ENCODE measurements around the gene NAV3. TPM values are rescaled to one million over a fixed set of nuclear protein-coding genes. Genes with fewer than 3 reads are reported as not detected.
A peak's percentile ranks its signal among the peaks of the same experiment; 100 is the strongest.

Gene NAV3
- total and polyA plus RNA-seq, 4 donors, result 1.6 to 12.5 (median 5.6) TPM

- TF ChIP-seq, protein P1, sequence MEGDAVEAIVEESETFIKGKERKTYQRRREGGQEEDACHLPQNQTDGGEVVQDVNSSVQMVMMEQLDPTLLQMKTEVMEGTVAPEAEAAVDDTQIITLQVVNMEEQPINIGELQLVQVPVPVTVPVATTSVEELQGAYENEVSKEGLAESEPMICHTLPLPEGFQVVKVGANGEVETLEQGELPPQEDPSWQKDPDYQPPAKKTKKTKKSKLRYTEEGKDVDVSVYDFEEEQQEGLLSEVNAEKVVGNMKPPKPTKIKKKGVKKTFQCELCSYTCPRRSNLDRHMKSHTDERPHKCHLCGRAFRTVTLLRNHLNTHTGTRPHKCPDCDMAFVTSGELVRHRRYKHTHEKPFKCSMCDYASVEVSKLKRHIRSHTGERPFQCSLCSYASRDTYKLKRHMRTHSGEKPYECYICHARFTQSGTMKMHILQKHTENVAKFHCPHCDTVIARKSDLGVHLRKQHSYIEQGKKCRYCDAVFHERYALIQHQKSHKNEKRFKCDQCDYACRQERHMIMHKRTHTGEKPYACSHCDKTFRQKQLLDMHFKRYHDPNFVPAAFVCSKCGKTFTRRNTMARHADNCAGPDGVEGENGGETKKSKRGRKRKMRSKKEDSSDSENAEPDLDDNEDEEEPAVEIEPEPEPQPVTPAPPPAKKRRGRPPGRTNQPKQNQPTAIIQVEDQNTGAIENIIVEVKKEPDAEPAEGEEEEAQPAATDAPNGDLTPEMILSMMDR (IDR thresholded peaks at IDR 0.05; ENCODE audit: control extremely low read depth, extremely low read depth), result no peak
- Histone ChIP-seq H3K9ac (ENCODE audit: insufficient read depth in 1 of 2, low read length in 2 of 2) (no peak overlapping the region), H3K27me3 (ENCODE audit: control insufficient read depth in 3 of 3, insufficient read depth in 3 of 3, low read length in 2 of 3) (no peaks in the 10 kb centered on the region), H3K9me3 (ENCODE audit: control insufficient read depth in 4 of 4, insufficient read depth in 3 of 4, low read length in 3 of 4) (no peaks in the 10 kb centered on the region), H3K36me3 (ENCODE audit: control insufficient read depth in 4 of 4, insufficient read depth in 4 of 4, low read length in 4 of 4) (no peaks in the 10 kb centered on the region), H3K27ac (ENCODE audit: low read depth in 1 of 2, low read length in 1 of 2) (peak overlapping the region; percentile 23 to 47), H3K4me1 (ENCODE audit: control insufficient read depth in 5 of 5, insufficient read depth in 5 of 5, low read length in 5 of 5) (peaks cover 0 to 18% (median 9%) of the 10 kb centered on the region in 5 donors), H3K4me3 (no peak overlapping the region)
- DNase-seq (no peak), ATAC-seq (ENCODE audit: insufficient read depth, low FRiP score) (peak; percentile 31)
- WGBS, 2 donors, result 77 to 90% methylated on average over 1 of the region's 1 CpG
Observed at GRCh38 chr12:77940011-77940423, 109.3 kb downstream of the NAV3 start.

GRCh38 chr12:77940567-77940966, 109.9 kb downstream of the NAV3 start:
- peak in 1 of 3 donors; percentile 43 for DNase-seq
- Histone ChIP-seq H3K9me3 (ENCODE audit: control insufficient read depth in 4 of 4, insufficient read depth in 3 of 4, low read length in 3 of 4) (no peaks in the 10 kb centered on the region), H3K36me3 (ENCODE audit: control insufficient read depth in 4 of 4, insufficient read depth in 4 of 4, low read length in 4 of 4) (no peaks in the 10 kb centered on the region), H3K4me1 (ENCODE audit: control insufficient read depth in 5 of 5, insufficient read depth in 5 of 5, low read length in 5 of 5) (peaks cover 0 to 18% (median 9%) of the 10 kb centered on the region in 5 donors), H3K27me3 (ENCODE audit: control insufficient read depth in 3 of 3, insufficient read depth in 3 of 3, low read length in 2 of 3) (no peaks in the 10 kb centered on the region), H3K4me3 (no peak overlapping the region), H3K9ac (ENCODE audit: insufficient read depth in 1 of 2, low read length in 2 of 2) (no peak overlapping the region), H3K27ac (ENCODE audit: low read depth in 1 of 2, low read length in 1 of 2) (no peak overlapping the region)
- peak; percentile 27 for ATAC-seq (ENCODE audit: insufficient read depth, low FRiP score)
- WGBS, 2 donors, result 29 to 48% methylated on average over 2 of the region's 2 CpGs
- TF ChIP-seq, protein P1 (IDR thresholded peaks at IDR 0.05; ENCODE audit: control extremely low read depth, extremely low read depth), result no peak

GRCh38 chr12:77941401-77941800, 110.7 kb downstream of the NAV3 start:
- Histone ChIP-seq H3K27me3 (ENCODE audit: control insufficient read depth in 3 of 3, insufficient read depth in 3 of 3, low read length in 2 of 3) (no peaks in the 10 kb centered on the region), H3K27ac (ENCODE audit: low read depth in 1 of 2, low read length in 1 of 2) (no peak overlapping the region), H3K9me3 (ENCODE audit: control insufficient read depth in 4 of 4, insufficient read depth in 3 of 4, low read length in 3 of 4) (no peaks in the 10 kb centered on the region), H3K4me1 (ENCODE audit: control insufficient read depth in 5 of 5, insufficient read depth in 5 of 5, low read length in 5 of 5) (peaks cover 0 to 19% (median 10%) of the 10 kb centered on the region in 5 donors), H3K4me3 (no peak overlapping the region), H3K9ac (ENCODE audit: insufficient read depth in 1 of 2, low read length in 2 of 2) (no peak overlapping the region), H3K36me3 (ENCODE audit: control insufficient read depth in 4 of 4, insufficient read depth in 4 of 4, low read length in 4 of 4) (no peaks in the 10 kb centered on the region)
- 53% methylated on average over 1 of the region's 1 CpG for WGBS, 2 donors
- DNase-seq, result peak in 2 of 3 donors; percentile 24 to 40
- TF ChIP-seq, protein P1 (IDR thresholded peaks at IDR 0.05; ENCODE audit: control extremely low read depth, extremely low read depth), result no peak
- ATAC-seq (ENCODE audit: insufficient read depth, low FRiP score), result no peak

DNA sequence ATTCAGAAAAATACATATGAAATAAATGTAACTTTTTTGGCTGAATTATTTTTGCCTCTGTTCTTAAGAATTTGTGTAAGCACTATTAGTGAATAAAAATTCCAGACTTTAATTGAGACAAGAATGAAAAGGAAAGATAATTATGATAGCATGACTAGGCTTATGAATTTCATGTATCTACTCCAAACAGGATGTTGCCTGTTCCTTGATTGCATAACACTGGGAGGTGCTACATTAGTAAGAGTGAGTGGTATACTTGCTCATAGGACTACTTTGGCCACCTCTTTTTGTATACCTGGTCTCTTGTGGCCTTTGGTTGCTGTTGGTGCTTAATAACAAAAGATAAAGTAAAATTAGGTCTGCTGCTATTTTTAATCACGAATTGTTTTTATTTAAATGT, 112.8 kb downstream of the NAV3 start:
- H3K9ac ChIP-seq (ENCODE audit: insufficient read depth in 1 of 2, low read length in 2 of 2), result no peak overlapping the region
- DNase-seq (peak in 2 of 3 donors; percentile 34 to 75), ATAC-seq (ENCODE audit: insufficient read depth, low FRiP score) (no peak)
- TF ChIP-seq, protein P1 (IDR thresholded peaks at IDR 0.05; ENCODE audit: control extremely low read depth, extremely low read depth), result no peak
- peaks cover 0 to 28% (median 12%) of the 10 kb centered on the region in 5 donors for H3K4me1 ChIP-seq (ENCODE audit: control insufficient read depth in 5 of 5, insufficient read depth in 5 of 5, low read length in 5 of 5)
- WGBS, 2 donors, result 54 to 77% methylated on average over 1 of the region's 1 CpG
- H3K4me3 ChIP-seq, result no peak overlapping the region
- H3K36me3 ChIP-seq (ENCODE audit: control insufficient read depth in 4 of 4, insufficient read depth in 4 of 4, low read length in 4 of 4), result no peaks in the 10 kb centered on the region
- H3K27ac ChIP-seq (ENCODE audit: low read depth in 1 of 2, low read length in 1 of 2), result no peak overlapping the region
- H3K27me3 ChIP-seq (ENCODE audit: control insufficient read depth in 3 of 3, insufficient read depth in 3 of 3, low read length in 2 of 3), result no peaks in the 10 kb centered on the region
- no peaks in the 10 kb centered on the region for H3K9me3 ChIP-seq (ENCODE audit: control insufficient read depth in 4 of 4, insufficient read depth in 3 of 4, low read length in 3 of 4)

Measured in lung (tissue), 12 donors.